Jurkat, Clone E6-1 (cell line): ENCODE measurements around the gene SH3RF3.
"Not testable (repeated sequence)": the region's sequence is repeated elsewhere in the genome, so short reads cannot be mapped to it uniquely, and the experiment has no call there.

Experiments used
- DNase-seq: peaks from one replicate; pipeline ENCODE4 v3.0.0-alpha.2; 2011; ENCODE audit warnings: low read depth, low spot score
- H3K4me3 ChIP-seq: 2 replicates; pipeline ENCODE4 v1.5.1; 2011; ENCODE audit warnings: mild to moderate bottlenecking, low read length, control low read depth, moderate library complexity

Gene SH3RF3

DNA sequence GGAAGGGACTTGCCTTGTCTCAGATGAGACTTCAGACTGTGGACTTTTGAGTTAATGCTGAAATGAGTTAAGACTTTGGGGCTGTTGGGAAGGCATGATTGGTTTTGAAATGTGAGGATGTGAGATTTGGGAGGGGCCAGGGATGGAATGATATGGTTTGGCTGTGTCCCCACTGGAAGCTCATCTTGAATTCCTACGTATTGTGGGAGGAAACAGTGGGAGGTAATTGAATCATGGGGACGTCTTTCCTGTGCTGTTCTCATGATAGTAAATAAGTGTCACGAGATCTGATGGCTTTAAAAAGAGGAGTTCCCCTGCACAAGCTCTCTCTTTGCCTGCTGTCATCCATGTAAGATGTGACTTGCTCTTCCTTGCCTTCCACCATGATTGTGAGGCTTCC is 407.6 kb downstream of the SH3RF3 start:
- H3K4me3 ChIP-seq, DNase-seq: not testable (repeated sequence)

- H3K4me3 ChIP-seq, result no peak overlapping the region
- DNase-seq, result no peak
Measured at GRCh38 chr2:109537565-109538222, 408.7 kb downstream of the SH3RF3 start.

GRCh38 chr2:109538546-109538945 is 409.5 kb downstream of the SH3RF3 start:
- no peak for DNase-seq
- no peak overlapping the region for H3K4me3 ChIP-seq

DNA sequence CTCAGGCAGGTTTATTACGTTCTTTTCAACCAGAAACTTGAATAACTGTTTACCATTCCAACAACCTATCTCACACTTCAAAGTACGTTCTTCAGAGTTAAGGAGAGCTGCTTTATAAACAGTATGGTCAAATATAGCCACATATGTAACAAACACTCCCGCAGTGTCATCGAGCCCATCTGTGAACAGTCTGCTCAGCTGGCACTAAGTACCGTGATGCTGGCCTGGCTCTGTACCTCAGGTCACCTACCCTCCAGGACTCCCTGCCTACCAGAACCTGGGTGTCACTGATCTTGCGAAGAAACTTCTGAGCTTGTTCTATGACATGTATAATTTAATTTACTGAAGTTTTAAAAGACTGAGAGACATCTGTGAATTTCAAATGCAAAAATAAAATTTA is 413.4 kb downstream of the SH3RF3 start:
- H3K4me3 ChIP-seq, result no peak overlapping the region
- DNase-seq, result no peak

DNA sequence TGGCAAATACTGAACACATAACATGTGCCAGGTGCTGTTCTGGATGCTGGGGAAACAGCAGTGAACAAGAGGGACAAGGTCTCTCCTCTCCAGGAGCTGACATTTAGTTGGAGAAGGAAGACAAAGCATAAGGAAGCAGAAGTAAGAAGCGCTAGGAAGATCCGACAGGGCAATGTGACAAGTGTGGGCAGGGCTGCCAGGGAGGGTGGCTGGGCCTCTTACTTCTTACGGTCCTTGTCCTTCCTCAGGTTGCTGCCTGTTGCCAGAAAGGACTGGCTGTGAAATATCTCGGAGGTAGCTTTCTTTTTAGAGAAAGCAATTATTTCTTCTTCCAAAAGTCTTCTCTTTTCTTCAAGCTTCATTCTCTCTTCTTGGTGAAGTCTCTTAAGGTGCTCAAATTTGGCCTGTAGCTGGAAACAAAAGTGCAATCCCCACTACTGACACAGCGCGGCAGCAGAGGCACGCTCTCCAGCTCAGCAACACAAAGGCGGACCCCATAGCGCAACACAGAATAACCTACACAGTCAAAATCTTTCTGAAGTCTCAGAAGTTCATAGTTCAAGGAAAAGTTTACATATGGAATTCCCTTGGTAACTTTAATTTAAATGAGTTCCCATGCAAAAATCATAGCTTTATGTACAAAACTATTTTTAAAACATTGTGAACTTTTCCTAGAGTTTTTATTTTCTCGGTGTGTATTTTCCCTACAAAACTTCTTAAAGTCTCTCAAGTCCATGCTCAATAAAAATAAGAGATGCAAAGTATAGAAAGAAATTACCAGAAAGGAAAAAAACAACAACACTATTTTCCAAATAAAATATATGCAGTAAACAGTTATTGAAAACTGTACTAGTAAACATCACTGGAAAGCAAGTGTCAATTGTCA is 417.1 kb downstream of the SH3RF3 start:
- no peak overlapping the region for H3K4me3 ChIP-seq
- DNase-seq, result peak; percentile 45

GRCh38 chr2:109547280-109547679 is 418.3 kb downstream of the SH3RF3 start:
- no peak overlapping the region for H3K4me3 ChIP-seq
- DNase-seq, result no peak

GRCh38 chr2:109549016-109549590 is 420.1 kb downstream of the SH3RF3 start:
- no peak overlapping the region for H3K4me3 ChIP-seq
- DNase-seq, result no peak
